ENCODE results near the gene MEI4.

DNA sequence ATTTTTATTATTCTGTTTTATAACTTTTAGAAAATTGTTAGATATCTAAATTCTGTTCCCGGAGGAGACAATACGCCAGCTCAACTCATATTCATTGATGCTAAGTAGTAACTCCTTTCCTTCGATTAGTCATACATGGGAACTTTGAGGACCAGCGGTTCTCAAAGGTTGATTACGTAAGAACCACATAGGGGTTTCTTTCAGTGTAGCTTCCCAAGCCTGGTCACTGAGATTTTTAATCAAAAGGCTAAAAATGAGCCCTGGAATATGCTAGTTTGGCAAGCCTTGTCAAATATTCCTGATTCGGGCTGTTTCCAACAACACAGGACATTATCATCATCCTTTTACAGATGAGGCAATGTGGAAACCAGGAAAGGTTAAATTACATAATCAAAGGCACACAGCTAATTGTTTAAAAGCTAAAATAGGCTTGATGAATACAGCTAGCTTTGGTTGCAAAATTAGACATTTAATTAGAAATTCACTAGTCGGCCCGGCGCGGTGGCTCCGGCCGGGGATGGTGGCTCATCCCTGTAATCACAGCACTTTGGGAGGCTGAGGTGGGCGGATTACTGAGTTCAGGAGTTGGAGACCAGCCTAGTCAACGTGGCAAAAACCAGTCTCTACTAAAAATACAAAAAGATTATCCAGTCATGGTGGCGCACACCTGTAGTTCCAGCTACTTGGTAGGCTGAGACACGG is 14.6 kb upstream of the MEI4 start:
- TF ChIP-seq POLR2A (IDR thresholded peaks at IDR 0.05), result no peak
- TF ChIP-seq, protein P1, sequence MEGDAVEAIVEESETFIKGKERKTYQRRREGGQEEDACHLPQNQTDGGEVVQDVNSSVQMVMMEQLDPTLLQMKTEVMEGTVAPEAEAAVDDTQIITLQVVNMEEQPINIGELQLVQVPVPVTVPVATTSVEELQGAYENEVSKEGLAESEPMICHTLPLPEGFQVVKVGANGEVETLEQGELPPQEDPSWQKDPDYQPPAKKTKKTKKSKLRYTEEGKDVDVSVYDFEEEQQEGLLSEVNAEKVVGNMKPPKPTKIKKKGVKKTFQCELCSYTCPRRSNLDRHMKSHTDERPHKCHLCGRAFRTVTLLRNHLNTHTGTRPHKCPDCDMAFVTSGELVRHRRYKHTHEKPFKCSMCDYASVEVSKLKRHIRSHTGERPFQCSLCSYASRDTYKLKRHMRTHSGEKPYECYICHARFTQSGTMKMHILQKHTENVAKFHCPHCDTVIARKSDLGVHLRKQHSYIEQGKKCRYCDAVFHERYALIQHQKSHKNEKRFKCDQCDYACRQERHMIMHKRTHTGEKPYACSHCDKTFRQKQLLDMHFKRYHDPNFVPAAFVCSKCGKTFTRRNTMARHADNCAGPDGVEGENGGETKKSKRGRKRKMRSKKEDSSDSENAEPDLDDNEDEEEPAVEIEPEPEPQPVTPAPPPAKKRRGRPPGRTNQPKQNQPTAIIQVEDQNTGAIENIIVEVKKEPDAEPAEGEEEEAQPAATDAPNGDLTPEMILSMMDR (IDR thresholded peaks at IDR 0.05 in 4 of 5, conservative IDR thresholded peaks at IDR 0.05 in 1 of 5), result no peak
